CD1c-positive myeloid dendritic cell (primary cell): ENCODE measurements around the gene ENHO.

Source experiments
- DNase-seq: peaks from one replicate; pipeline ENCODE4 v3.0.0-alpha.2; 2016; ENCODE audit errors: extremely low spot score

Gene ENHO

GRCh38 chr9:34475097-34475496, 47.7 kb downstream of the ENHO start:
- no peak for DNase-seq
